Liver (tissue), 9 donors: ENCODE measurements around the gene SLC12A7. TPM values are rescaled to one million over a fixed set of nuclear protein-coding genes. Genes with fewer than 3 reads are reported as not detected.
A peak's percentile ranks its signal among the peaks of the same experiment; 100 is the strongest.

Experiments used
- DNase-seq: peaks from one replicate; pipeline ENCODE4 v3.0.0-alpha.2; 2017; ENCODE audit warnings: low spot score
- H3K27ac ChIP-seq, 2 donors: one replicate each; pipeline ENCODE4 v1.7.0; 2013; ENCODE audit warnings: inconsistent platforms in 2 of 2, low read length in 2 of 2, control low read depth in 1 of 2, low read depth in 1 of 2, mild to moderate bottlenecking in 1 of 2
- H3K27me3 ChIP-seq, 4 donors: one replicate each; pipeline versions ENCODE4 v1.6.1 to v1.7.0; 2013; ENCODE audit warnings: low read length in 3 of 4, inconsistent platforms in 1 of 4, mild to moderate bottlenecking in 1 of 4, moderate library complexity in 1 of 4; ENCODE audit not compliant: control insufficient read depth in 4 of 4, insufficient read depth in 4 of 4
- H3K36me3 ChIP-seq, 4 donors: one replicate each; pipeline versions ENCODE4 v1.6.1 to v1.7.0; 2013; ENCODE audit warnings: low read length in 3 of 4, mild to moderate bottlenecking in 3 of 4, low read depth in 1 of 4, moderate library complexity in 1 of 4; ENCODE audit not compliant: control insufficient read depth in 4 of 4, insufficient read depth in 3 of 4
- H3K4me1 ChIP-seq, 4 donors: one replicate each; pipeline versions ENCODE4 v1.6.1 to v1.7.0; 2013; ENCODE audit warnings: low read length in 3 of 4, mild to moderate bottlenecking in 3 of 4, moderate library complexity in 1 of 4; ENCODE audit not compliant: control insufficient read depth in 4 of 4, insufficient read depth in 4 of 4
- H3K4me3 ChIP-seq, 3 donors: one replicate each; pipeline versions ENCODE4 v1.6.1 to v1.7.0; 2013; ENCODE audit warnings: low read length in 3 of 3, control low read depth in 1 of 3, low read depth in 1 of 3, mild to moderate bottlenecking in 1 of 3
- H3K9ac ChIP-seq, 2 donors: one replicate each; pipeline ENCODE4 v1.7.0; 2013; ENCODE audit warnings: low read length in 2 of 2, mild to moderate bottlenecking in 2 of 2, moderate library complexity in 2 of 2, control low read depth in 1 of 2, low read depth in 1 of 2
- H3K9me3 ChIP-seq, 4 donors: one replicate each; pipeline versions ENCODE4 v1.6.1 to v1.7.0; 2013; ENCODE audit warnings: low read length in 3 of 4; ENCODE audit not compliant: control insufficient read depth in 4 of 4
- FOXA1 ChIP-seq: IDR thresholded peaks from 2 replicates; pipeline ENCODE4 v1.6.1; 2016; ENCODE audit warnings: antibody characterized with exemption
- GABPA ChIP-seq, 2 donors: IDR thresholded peaks in 1 of 2; conservative IDR thresholded peaks in 1 of 2; 2 replicates each; pipeline ENCODE4 v1.6.1; 2016; ENCODE audit warnings: antibody characterized with exemption in 2 of 2, mild to moderate bottlenecking in 1 of 2, moderate library complexity in 1 of 2
- HNF4A ChIP-seq, 2 donors: conservative IDR thresholded peaks; 2 replicates each; pipeline ENCODE4 v1.6.1; 2016; ENCODE audit warnings: antibody characterized with exemption in 2 of 2, mild to moderate bottlenecking in 2 of 2
- HNF4G ChIP-seq: IDR thresholded peaks from 2 replicates; pipeline ENCODE4 v1.6.1; 2016; ENCODE audit warnings: antibody characterized with exemption
- JUND ChIP-seq, 2 donors: IDR thresholded peaks; 2 replicates each; pipeline ENCODE4 v1.6.1; 2016; ENCODE audit warnings: antibody characterized with exemption in 2 of 2
- NR2F2 ChIP-seq: IDR thresholded peaks from 2 replicates; pipeline ENCODE4 v1.6.1; 2016; ENCODE audit warnings: antibody characterized with exemption
- RAD21 ChIP-seq, 2 donors: IDR thresholded peaks; 2 replicates each; pipeline ENCODE4 v1.6.1; 2016; ENCODE audit warnings: antibody characterized with exemption in 2 of 2, mild to moderate bottlenecking in 2 of 2
- RXRA ChIP-seq, 2 donors: IDR thresholded peaks; 2 replicates each; pipeline ENCODE4 v1.6.1; 2017 to 2018; ENCODE audit warnings: antibody characterized with exemption in 2 of 2, mild to moderate bottlenecking in 1 of 2
- SP1 ChIP-seq: IDR thresholded peaks from 2 replicates; pipeline ENCODE4 v1.6.1; 2018; ENCODE audit warnings: antibody characterized with exemption, mild to moderate bottlenecking
- YY1 ChIP-seq: IDR thresholded peaks from 2 replicates; pipeline ENCODE4 v1.6.1; 2016; ENCODE audit warnings: antibody characterized with exemption, mild to moderate bottlenecking
- WGBS: extraction: QIAGEN DNeasy Blood & Tissue Kit; methylation state at CpG from one replicate; pipeline ENCODE4 v1.1.7; 2013; 5-methylcytosine and 5-hydroxymethylcytosine counted together
- polyA plus RNA-seq, 2 donors: library from polyadenylated mRNA; stranded (reverse) in 1 of 2; unstranded in 1 of 2; fragments of 200-250 nt in 1 of 2; fragments of >200 nt in 1 of 2; fragmentation: Nextera tagmentation in 1 of 2; extraction: Ambion mirVana in 1 of 2; gene quantifications; one replicate each; pipeline versions ENCODE4 v1.2.1 to v1.2.3, GENCODE V29; 2013 to 2015
- total RNA-seq, 2 donors: library from RNA; depleted of rRNA; stranded (reverse); fragments of >200 nt; gene quantifications; one replicate each; pipeline ENCODE4 v1.2.3, GENCODE V29; 2014
- TF ChIP-seq, protein P1 (sequence below): IDR thresholded peaks from 2 replicates; pipeline ENCODE4 v1.6.1; 2016; ENCODE audit warnings: antibody characterized with exemption
- TF ChIP-seq, protein P2 (sequence below): IDR thresholded peaks from 2 replicates; pipeline ENCODE4 v1.6.1; 2016; ENCODE audit warnings: antibody characterized with exemption
- TF ChIP-seq, protein P3 (sequence below): IDR thresholded peaks from 2 replicates; pipeline ENCODE4 v1.6.1; 2016; ENCODE audit warnings: antibody characterized with exemption
- TF ChIP-seq, protein P4 (sequence below): IDR thresholded peaks from 2 replicates; pipeline ENCODE4 v1.6.1; 2016; ENCODE audit warnings: antibody characterized with exemption, mild to moderate bottlenecking
- donor health status: healthy.
- donor health status: healthy.
- donor health status: healthy.
- donor health status: healthy.
- donor health status: healthy.

SLC12A7 gene
- total and polyA plus RNA-seq, 4 donors, result 12.3 to 64.2 (median 28.9) TPM

DNA sequence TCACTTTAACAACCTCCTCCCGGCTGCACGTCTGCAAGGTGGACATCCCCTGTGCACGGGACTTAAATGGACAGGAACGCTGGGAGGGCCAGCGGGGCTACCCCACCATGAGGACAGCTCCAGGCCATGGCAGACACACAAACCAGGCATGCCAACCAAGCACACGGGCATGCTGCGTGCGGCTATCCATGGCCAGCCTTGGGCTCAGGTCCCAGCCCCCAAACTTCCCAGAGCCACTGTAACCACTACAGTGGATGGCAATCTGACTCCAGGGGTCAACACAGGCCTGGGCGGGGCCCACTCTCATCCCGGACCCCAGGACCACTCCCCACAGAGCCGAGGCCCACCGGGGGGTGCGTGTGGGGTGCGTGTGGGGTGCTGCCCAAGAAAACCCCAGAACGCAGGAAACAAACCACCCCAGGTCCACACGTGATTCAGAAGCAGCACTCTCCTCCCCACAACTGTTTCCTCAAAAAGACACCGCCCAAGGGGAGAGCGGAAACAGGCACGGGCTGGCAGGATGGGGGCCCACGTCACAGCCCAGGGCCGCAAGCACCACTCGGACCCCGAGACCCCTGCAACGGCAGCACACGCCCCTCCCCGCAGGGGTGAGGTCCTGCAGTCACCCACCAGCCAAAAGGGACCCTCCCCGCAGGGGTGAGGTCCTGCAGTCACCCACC, 7.4 kb downstream of the SLC12A7 start:
- H3K9ac ChIP-seq, result peak overlapping the region; percentile 0 to 52

DNA sequence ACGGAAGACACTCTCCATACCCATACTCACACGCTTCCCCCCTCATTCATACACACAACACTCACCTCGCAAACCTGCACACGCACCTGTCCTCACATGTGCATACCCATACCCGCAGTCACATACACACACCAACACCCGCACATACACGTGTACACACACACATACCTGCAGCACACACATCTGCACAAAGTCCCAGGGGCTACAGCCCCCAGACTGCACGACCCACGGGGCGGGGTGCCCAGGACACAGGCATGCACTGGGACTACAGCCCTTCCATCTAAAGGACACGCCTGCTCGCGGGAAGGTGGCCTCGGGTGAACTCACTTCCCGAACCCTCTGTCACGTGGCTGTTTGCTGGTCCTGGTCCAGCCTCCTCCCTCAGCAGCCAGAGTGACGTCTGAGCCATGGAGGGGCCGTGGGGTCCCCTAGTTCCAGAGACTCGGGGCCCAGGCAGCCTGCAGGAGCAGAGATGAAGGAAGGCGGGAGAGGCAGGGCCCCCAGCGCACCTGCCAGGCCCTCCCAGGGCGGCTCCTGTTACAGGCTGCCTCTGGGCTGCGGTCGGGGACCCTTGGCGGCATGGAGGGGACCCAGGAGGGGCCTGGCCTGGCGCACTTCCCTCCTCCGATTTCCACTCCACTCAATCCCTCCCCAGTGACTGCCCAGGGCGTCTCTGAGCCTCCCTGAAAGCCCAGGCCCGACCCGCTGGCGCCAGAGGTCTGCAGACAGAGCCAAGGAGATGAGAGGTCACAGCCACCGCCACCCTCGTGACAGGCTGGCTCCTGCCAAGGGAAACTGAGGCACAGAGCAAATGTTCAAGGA, 8.1 kb downstream of the SLC12A7 start:
- WGBS, result 8% methylated on average over 33 of the region's 33 CpGs
- DNase-seq, result peak; percentile 69
- H3K36me3 ChIP-seq, result peaks cover 0 to 1% (median 0%) of the 10 kb centered on the region in 4 donors
- peak overlapping the region; percentile 41 to 76 (median 71) for H3K4me3 ChIP-seq
- peaks cover 33 to 98% (median 75%) of the 10 kb centered on the region in 4 donors for H3K4me1 ChIP-seq
- peak; percentile 41 for TF ChIP-seq FOXA1
- TF ChIP-seq, protein P1, sequence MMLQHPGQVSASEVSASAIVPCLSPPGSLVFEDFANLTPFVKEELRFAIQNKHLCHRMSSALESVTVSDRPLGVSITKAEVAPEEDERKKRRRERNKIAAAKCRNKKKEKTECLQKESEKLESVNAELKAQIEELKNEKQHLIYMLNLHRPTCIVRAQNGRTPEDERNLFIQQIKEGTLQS, result no peak
- TF ChIP-seq GABPA (IDR thresholded peaks at IDR 0.05 in 1 of 2, conservative IDR thresholded peaks at IDR 0.05 in 1 of 2), result no peak
- TF ChIP-seq NR2F2, result peak; percentile 23
- TF ChIP-seq, protein P2, sequence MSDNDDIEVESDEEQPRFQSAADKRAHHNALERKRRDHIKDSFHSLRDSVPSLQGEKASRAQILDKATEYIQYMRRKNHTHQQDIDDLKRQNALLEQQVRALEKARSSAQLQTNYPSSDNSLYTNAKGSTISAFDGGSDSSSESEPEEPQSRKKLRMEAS, result peak; percentile 32
- no peak for TF ChIP-seq HNF4G
- peak; percentile 73 for TF ChIP-seq YY1
- TF ChIP-seq RXRA (IDR thresholded peaks at IDR 0.05), result peak; percentile 95
- TF ChIP-seq SP1, result peak; percentile 73
- no peak for TF ChIP-seq RAD21 (IDR thresholded peaks at IDR 0.05)
- TF ChIP-seq, protein P3, sequence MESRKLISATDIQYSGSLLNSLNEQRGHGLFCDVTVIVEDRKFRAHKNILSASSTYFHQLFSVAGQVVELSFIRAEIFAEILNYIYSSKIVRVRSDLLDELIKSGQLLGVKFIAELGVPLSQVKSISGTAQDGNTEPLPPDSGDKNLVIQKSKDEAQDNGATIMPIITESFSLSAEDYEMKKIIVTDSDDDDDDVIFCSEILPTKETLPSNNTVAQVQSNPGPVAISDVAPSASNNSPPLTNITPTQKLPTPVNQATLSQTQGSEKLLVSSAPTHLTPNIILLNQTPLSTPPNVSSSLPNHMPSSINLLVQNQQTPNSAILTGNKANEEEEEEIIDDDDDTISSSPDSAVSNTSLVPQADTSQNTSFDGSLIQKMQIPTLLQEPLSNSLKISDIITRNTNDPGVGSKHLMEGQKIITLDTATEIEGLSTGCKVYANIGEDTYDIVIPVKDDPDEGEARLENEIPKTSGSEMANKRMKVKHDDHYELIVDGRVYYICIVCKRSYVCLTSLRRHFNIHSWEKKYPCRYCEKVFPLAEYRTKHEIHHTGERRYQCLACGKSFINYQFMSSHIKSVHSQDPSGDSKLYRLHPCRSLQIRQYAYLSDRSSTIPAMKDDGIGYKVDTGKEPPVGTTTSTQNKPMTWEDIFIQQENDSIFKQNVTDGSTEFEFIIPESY, result no peak
- TF ChIP-seq, protein P4, sequence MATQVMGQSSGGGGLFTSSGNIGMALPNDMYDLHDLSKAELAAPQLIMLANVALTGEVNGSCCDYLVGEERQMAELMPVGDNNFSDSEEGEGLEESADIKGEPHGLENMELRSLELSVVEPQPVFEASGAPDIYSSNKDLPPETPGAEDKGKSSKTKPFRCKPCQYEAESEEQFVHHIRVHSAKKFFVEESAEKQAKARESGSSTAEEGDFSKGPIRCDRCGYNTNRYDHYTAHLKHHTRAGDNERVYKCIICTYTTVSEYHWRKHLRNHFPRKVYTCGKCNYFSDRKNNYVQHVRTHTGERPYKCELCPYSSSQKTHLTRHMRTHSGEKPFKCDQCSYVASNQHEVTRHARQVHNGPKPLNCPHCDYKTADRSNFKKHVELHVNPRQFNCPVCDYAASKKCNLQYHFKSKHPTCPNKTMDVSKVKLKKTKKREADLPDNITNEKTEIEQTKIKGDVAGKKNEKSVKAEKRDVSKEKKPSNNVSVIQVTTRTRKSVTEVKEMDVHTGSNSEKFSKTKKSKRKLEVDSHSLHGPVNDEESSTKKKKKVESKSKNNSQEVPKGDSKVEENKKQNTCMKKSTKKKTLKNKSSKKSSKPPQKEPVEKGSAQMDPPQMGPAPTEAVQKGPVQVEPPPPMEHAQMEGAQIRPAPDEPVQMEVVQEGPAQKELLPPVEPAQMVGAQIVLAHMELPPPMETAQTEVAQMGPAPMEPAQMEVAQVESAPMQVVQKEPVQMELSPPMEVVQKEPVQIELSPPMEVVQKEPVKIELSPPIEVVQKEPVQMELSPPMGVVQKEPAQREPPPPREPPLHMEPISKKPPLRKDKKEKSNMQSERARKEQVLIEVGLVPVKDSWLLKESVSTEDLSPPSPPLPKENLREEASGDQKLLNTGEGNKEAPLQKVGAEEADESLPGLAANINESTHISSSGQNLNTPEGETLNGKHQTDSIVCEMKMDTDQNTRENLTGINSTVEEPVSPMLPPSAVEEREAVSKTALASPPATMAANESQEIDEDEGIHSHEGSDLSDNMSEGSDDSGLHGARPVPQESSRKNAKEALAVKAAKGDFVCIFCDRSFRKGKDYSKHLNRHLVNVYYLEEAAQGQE, result peak; percentile 14
- peak in 1 of 2 donors; percentile 24 for TF ChIP-seq JUND (IDR thresholded peaks at IDR 0.05)
- TF ChIP-seq HNF4A (conservative IDR thresholded peaks at IDR 0.05), result peak; percentile 49 to 74
- H3K27me3 ChIP-seq, result no peaks in the 10 kb centered on the region
- peak overlapping the region; percentile 93 to 96 for H3K27ac ChIP-seq
- peak overlapping the region; percentile 2 to 52 for H3K9ac ChIP-seq
- H3K9me3 ChIP-seq, result no peaks in the 10 kb centered on the region

More for the DNA sequence above, 7.4 kb downstream of the SLC12A7 start:
- Histone ChIP-seq H3K36me3 (no peaks in the 10 kb centered on the region), H3K27ac (peak overlapping the region; percentile 93 to 96), H3K4me3 (peak overlapping the region; percentile 41 to 50 (median 43)), H3K27me3 (no peaks in the 10 kb centered on the region), H3K9me3 (no peaks in the 10 kb centered on the region), H3K4me1 (peaks cover 36 to 98% (median 76%) of the 10 kb centered on the region in 4 donors)
- no peak for DNase-seq
- TF ChIP-seq, protein P4, result peak; percentile 49
- no peak for TF ChIP-seq SP1
- 14% methylated on average over 27 of the region's 27 CpGs for WGBS
